ENCODE measurements around the gene FAM222A.

The FAM222A gene

GRCh38 chr12:109758426-109759420 lies 45.1 kb downstream of the FAM222A start:
- no peak for DNase-seq (ENCODE audit: low read depth, low spot score)

- DNase-seq (ENCODE audit: low read depth, low spot score), result no peak
Measured at GRCh38 chr12:109759595-109759994, 46.0 kb downstream of the FAM222A start.

DNA sequence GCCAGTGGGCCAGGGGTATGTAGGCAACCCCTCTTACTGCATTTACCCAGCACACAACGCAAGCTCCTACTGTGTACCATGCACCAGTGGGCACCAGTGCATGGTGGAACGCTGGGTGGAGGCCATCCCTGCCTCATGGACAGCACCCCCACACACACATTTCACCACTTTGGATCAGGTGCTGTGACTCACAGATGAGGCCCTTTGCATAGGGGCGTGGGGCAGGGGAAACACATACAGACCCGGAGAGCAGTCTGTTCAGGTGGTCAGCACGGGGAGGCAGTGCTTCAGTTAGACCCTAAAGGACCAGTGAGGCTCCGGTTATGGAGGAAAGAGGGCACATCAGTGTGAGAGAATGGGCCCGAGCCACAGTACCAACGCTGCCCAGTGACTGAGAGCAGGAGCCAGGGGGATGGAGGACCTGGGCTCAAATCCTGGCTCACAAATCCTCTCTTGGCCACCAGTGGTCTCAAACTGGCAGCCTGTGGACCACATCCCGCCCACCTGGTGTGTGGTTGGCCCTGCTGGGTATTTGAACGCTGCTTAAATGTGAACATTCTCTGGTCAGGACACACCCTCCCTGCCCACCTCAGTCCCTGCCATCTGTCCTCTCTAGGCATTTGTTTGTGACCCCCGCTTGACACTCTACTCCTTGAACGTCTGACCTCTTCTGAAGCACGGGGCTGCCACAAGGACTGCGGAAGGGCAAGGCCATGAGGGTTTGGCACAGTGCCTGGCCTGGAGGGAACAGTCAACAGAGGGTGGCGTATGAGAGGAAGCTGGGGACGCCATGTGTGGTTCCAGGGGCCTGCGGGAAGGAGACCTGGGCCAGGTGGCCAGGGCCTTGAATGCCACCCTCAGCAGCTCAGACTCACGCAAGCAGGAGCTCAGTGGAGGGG lies 46.7 kb downstream of the FAM222A start:
- no peak for DNase-seq (ENCODE audit: low read depth, low spot score)

DNA sequence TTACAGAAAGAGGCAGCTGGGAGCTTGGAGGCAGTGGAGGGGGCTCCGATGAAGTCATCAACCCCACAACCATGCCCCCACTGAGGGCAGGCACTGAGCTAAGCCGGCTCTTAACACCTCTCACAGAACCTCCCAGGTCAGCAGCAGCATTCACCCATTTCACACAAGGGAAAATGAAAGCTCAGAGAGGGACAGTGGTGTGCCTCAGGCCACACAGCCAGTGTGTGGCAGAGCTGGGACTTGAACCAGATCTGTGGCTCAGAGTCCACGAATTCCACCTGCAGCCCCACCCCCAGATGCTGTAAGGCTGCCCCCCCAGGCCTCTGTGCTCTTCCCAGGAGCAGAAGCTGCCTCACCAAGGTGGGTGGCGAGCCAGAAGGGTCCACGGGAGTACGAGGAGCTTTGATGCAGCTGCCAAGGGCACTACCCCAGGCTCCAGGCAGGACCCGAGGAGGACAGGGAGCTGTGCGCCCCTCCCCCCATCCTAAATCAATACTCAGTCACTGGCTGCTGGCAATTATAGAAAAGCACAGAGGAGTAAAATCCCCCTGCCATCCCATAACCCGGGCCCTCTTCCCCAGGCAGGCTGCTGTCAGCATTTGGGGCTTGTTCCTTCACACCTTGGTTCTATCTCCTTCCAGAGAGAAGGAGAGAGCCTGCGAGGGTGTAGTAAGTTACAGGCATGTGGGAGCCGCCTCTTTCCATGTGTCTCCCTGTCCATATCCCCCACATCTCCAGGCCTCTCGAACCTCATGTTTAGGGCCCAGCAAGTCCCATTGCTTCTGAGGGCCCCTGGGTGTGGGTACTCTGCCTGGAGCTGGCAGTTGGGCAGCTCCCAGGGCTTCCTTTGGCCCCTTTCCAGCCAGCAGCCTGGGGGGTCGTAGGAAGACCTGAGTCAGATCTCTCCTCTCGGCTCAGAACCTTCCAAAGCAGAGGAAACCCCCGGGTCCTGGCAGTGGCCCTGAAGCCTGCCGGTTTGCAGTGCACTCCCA lies 47.6 kb downstream of the FAM222A start:
- no peak for DNase-seq (ENCODE audit: low read depth, low spot score)

GRCh38 chr12:109762071-109762672 lies 48.5 kb downstream of the FAM222A start:
- DNase-seq (ENCODE audit: low read depth, low spot score), result no peak

- no peak for DNase-seq (ENCODE audit: low read depth, low spot score)
Measured at GRCh38 chr12:109762673-109763191, 49.1 kb downstream of the FAM222A start.

DNA sequence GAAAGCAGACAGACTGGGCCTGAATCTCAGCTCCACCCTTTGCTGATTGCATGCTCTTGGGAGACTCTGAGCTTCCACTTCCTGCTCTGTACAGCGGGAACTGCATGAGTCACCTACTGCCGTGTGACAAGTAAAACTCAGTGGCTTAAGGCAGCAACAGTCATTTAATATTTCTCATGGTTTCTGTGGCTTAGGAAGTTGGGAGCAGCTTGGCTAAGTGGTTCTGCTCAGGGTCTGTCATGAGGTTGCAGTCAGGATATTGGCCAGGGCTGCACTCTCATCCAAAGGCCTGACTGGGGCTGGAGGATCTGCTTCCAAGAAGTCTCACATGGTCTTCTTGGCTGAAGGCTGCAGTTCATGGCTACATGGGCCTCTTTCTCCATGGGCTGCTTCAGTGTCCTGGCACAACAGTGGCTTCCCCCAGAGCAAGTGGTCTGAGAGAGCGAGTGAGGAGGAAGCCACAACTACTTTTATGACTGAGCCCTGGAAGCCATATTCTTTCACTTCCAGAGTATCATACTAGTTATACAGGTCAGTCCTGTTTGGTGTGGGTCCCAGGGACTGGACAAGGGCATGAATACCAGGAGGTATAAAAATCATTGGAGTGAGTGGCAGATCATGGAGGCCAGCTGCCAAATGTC lies 49.7 kb downstream of the FAM222A start:
- no peak for DNase-seq (ENCODE audit: low read depth, low spot score)

- no peak for DNase-seq (ENCODE audit: low read depth, low spot score)
Measured at GRCh38 chr12:109764123-109764522, 50.5 kb downstream of the FAM222A start.

- DNase-seq (ENCODE audit: low read depth, low spot score), result no peak
Measured at GRCh38 chr12:109764776-109765445, 51.3 kb downstream of the FAM222A start.

- DNase-seq (ENCODE audit: low read depth, low spot score), result no peak
Measured at GRCh38 chr12:109765446-109765810, 51.8 kb downstream of the FAM222A start.

- DNase-seq (ENCODE audit: low read depth, low spot score), result no peak
Measured at GRCh38 chr12:109766251-109766778, 52.7 kb downstream of the FAM222A start.

- DNase-seq (ENCODE audit: low read depth, low spot score), result no peak
Measured at GRCh38 chr12:109767456-109767855, 53.8 kb downstream of the FAM222A start.

GRCh38 chr12:109767991-109768900 lies 54.6 kb downstream of the FAM222A start:
- DNase-seq (ENCODE audit: low read depth, low spot score), result no peak

DNA sequence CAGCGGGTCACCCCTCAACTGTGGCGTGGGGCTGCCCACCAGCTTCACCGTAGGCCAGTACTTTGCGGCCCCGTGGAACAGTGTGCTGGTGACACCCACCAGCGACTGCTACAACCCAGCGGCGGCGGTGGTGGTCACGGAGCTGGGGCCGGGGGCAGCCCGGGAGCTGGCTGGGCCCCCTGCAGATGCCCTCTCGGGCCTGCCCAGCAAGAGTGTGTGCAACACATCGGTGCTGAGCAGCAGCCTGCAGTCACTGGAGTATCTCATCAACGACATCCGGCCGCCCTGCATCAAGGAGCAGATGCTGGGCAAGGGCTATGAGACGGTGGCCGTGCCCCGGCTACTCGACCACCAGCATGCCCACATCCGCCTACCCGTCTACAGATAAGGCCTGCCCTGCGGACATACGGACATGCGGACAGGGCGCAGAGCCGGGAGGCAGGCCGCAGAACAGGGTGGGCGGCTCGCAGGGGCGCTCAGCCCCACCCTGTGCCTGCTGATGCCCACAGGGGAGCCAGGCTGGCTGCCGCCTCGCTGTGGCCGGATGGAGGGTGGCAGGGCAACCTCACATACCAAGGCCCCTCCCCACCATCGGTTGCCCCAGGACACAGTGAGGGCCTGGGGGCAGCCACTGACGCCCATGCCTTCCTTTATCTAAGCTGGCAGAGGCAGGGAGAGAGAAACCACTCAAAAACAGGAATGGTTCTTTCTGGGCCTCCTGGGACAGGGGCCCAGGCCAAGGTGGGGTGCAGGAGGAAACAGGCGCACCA lies 55.5 kb downstream of the FAM222A start:
- DNase-seq (ENCODE audit: low read depth, low spot score), result no peak

DNA sequence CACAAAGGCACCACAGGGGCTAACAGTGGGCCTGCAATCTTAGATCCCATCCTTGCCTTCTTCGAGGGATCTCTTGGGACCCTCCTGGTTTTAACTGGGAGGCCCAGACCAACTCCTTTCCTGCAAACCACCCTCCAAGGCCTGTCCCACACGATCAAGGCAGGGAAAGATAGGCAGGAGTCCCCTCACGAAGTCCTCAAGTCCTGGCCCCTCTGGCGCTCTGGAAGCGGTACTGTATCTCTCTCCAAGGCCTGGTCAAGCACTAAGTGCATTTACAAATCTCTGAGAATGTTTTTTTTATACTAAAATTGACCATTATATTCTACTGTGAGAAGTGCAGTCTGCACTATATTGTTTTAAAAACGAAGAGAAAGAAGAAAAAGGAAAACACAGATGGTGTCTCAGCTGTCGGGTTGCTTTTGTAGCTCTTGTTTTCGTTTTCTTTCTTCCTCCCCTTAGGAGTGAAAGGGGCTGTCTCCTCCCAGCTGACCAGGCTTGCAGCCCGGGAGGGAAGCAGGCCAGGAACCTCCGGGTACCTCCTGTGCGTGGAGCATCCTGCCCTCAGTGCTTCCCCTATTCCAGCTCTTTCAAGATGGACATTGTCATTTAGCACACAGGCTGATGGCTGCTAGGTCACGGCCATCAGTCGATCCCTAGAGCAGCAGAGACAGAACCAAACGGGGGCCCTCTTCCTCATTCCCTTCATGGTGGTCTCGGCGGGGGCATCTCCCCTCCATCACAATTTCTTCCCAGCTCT lies 56.7 kb downstream of the FAM222A start:
- DNase-seq (ENCODE audit: low read depth, low spot score), result no peak

DNA sequence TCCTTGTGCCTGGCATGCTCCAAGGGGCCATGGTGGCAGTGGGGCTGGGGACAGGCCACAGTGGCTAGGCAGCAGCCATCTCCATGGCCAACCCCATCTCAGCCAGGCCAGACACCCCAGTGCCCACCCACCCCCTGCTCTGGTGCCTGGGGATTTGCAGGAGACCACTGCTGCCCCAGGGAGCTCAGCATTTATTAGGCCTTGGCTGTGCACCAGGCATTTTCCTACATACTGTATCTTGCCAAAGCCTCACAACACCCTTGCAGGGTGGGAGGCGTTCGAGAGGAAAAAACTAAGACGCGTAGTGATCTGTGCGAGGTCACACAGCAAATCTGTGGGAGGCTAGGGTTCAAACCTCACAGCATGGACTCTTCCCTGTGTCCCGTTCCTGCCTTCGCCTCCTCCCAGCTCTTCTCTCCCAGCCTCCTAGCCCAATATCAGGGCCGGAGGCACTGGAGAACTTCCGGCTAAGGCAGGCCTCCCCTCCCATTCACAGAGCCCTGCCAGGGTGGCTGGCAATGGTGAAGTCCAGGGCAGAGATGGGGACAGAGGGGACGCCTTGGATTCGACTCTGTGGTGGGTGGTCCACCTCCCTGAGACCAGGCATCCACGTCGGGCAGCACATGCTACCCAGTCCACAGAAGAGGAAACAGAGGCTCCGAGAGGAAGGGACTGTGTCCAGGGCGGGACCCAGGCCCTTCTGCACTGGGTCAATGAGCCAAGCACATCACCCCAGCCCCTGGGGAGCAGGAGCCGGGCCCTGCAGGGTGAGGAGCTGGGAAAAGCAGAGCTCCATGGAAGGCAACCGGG lies 57.4 kb downstream of the FAM222A start:
- DNase-seq (ENCODE audit: low read depth, low spot score), result no peak
